Mesendoderm (in vitro differentiated cells): ENCODE results near the gene BCDIN3D.

ENCODE experiments used
- DNase-seq: peaks from one replicate; pipeline ENCODE4 v3.0.0; 2013
- H2AK5ac ChIP-seq: 2 replicates; pipeline ENCODE4 v1.6.1; 2013; ENCODE audit warnings: low read length, inconsistent platforms
- H2BK120ac ChIP-seq: 2 replicates; pipeline ENCODE4 v1.6.1; 2013; ENCODE audit warnings: low read depth, mild to moderate bottlenecking, low read length, moderate library complexity, mixed read lengths
- H2BK15ac ChIP-seq: replicated peaks from 2 replicates; pipeline ENCODE4 v1.6.1; 2013; ENCODE audit warnings: low read depth, mild to moderate bottlenecking, moderate library complexity
- H2BK5ac ChIP-seq: 2 replicates; pipeline ENCODE4 v1.6.1; 2013; ENCODE audit warnings: low read length, inconsistent platforms
- H3K18ac ChIP-seq: 2 replicates; pipeline ENCODE4 v1.6.1; 2013; ENCODE audit warnings: mild to moderate bottlenecking, low read length, mixed read lengths
- H3K23ac ChIP-seq: one replicate; pipeline ENCODE4 v1.6.1; 2013; ENCODE audit warnings: low read length
- H3K27ac ChIP-seq: 2 replicates; pipeline ENCODE4 v1.5.1; 2013; ENCODE audit warnings: low read depth, mild to moderate bottlenecking, inconsistent platforms, low read length, moderate library complexity
- H3K27me3 ChIP-seq: 2 replicates; pipeline ENCODE4 v1.6.1; 2013; ENCODE audit warnings: low read length, control low read depth, mild to moderate bottlenecking, inconsistent platforms; ENCODE audit not compliant: insufficient read depth, poor library complexity
- H3K36me3 ChIP-seq: 2 replicates; pipeline ENCODE4 v1.6.1; 2013; ENCODE audit warnings: low read length, inconsistent platforms; ENCODE audit not compliant: control insufficient read depth, insufficient read depth
- H3K4ac ChIP-seq: one replicate; pipeline ENCODE4 v1.6.1; 2013; ENCODE audit warnings: low read depth, mild to moderate bottlenecking, low read length, moderate library complexity
- H3K4me1 ChIP-seq: 2 replicates; pipeline ENCODE4 v1.6.1; 2013; ENCODE audit warnings: low read depth, low read length, inconsistent platforms; ENCODE audit not compliant: control insufficient read depth
- H3K4me2 ChIP-seq: 2 replicates; pipeline ENCODE4 v1.6.1; 2013; ENCODE audit warnings: low read length
- H3K4me3 ChIP-seq: 2 replicates; pipeline ENCODE4 v1.5.1; 2013; ENCODE audit warnings: mild to moderate bottlenecking, low read length
- H3K56ac ChIP-seq: one replicate; pipeline ENCODE4 v1.6.1; 2013; ENCODE audit warnings: low read length
- H3K79me1 ChIP-seq: 2 replicates; pipeline ENCODE4 v1.6.1; 2013; ENCODE audit warnings: low read length, inconsistent platforms
- H3K79me2 ChIP-seq: 2 replicates; pipeline ENCODE4 v1.6.1; 2013; ENCODE audit warnings: mild to moderate bottlenecking, low read length; ENCODE audit not compliant: control insufficient read depth, insufficient read depth
- H3K9ac ChIP-seq: 2 replicates; pipeline ENCODE4 v1.6.1; 2013; ENCODE audit warnings: low read length, inconsistent platforms
- H4K5ac ChIP-seq: one replicate; pipeline ENCODE4 v1.6.1; 2013; ENCODE audit warnings: low read length
- H4K8ac ChIP-seq: one replicate; pipeline ENCODE4 v1.6.1; 2013; ENCODE audit warnings: low read depth, mild to moderate bottlenecking, control low read depth, low read length, moderate library complexity
- WGBS: extraction: QIAGEN DNeasy Blood & Tissue Kit; methylation state at CpG from one replicate; pipeline ENCODE4 v1.1.7; 2013; ENCODE audit warnings: low lambda C conversion rate, missing lambda C conversion rate; ENCODE audit not compliant: insufficient coverage; ENCODE audit errors: extremely low coverage; 5-methylcytosine and 5-hydroxymethylcytosine counted together

The BCDIN3D gene

GRCh38 chr12:49805409-49805808, 37.5 kb downstream of the BCDIN3D start:
- peaks cover 6% of the 10 kb centered on the region for H3K79me1 ChIP-seq
- no peak overlapping the region for H2BK120ac ChIP-seq
- H2AK5ac ChIP-seq, result no peak overlapping the region
- H3K18ac ChIP-seq, result no peak overlapping the region
- H3K27me3 ChIP-seq, result no peaks in the 10 kb centered on the region
- no peak overlapping the region for H2BK15ac ChIP-seq
- no peak overlapping the region for H4K8ac ChIP-seq
- H4K5ac ChIP-seq, result no peak overlapping the region
- no peak overlapping the region for H3K23ac ChIP-seq
- no peak overlapping the region for H3K4me3 ChIP-seq
- H3K56ac ChIP-seq, result no peak overlapping the region
- no peak for DNase-seq
- peaks cover 1% of the 10 kb centered on the region for H3K79me2 ChIP-seq
- no peak overlapping the region for H3K4ac ChIP-seq
- H3K36me3 ChIP-seq, result no peaks in the 10 kb centered on the region
- no CpG with 5 or more reads among the region's 5 CpGs for WGBS
- H3K4me2 ChIP-seq, result no peak overlapping the region
- peaks cover 10% of the 10 kb centered on the region for H3K4me1 ChIP-seq
- H2BK5ac ChIP-seq, result no peak overlapping the region
- H3K9ac ChIP-seq, result no peak overlapping the region
- H3K27ac ChIP-seq, result no peak overlapping the region

- no peak overlapping the region for H2BK120ac ChIP-seq
- no peak overlapping the region for H4K5ac ChIP-seq
- WGBS, result no CpG with 5 or more reads among the region's 10 CpGs
- H3K23ac ChIP-seq, result no peak overlapping the region
- H3K4me2 ChIP-seq, result no peak overlapping the region
- no peak overlapping the region for H3K4ac ChIP-seq
- H3K27me3 ChIP-seq, result no peaks in the 10 kb centered on the region
- no peak overlapping the region for H2BK15ac ChIP-seq
- peaks cover 5% of the 10 kb centered on the region for H3K79me1 ChIP-seq
- no peak overlapping the region for H2BK5ac ChIP-seq
- no peak for DNase-seq
- no peak overlapping the region for H3K56ac ChIP-seq
- H3K9ac ChIP-seq, result no peak overlapping the region
- no peak overlapping the region for H3K4me3 ChIP-seq
- no peak overlapping the region for H2AK5ac ChIP-seq
- H3K27ac ChIP-seq, result no peak overlapping the region
- peaks cover 1% of the 10 kb centered on the region for H3K79me2 ChIP-seq
- peaks cover 7% of the 10 kb centered on the region for H3K4me1 ChIP-seq
- H3K36me3 ChIP-seq, result no peaks in the 10 kb centered on the region
- H4K8ac ChIP-seq, result no peak overlapping the region
- no peak overlapping the region for H3K18ac ChIP-seq
Observed at GRCh38 chr12:49804821-49805220, 38.1 kb downstream of the BCDIN3D start.

GRCh38 chr12:49803693-49804450, 39.0 kb downstream of the BCDIN3D start:
- H3K9ac ChIP-seq, result no peak overlapping the region
- no CpG with 5 or more reads among the region's 12 CpGs for WGBS
- no peak overlapping the region for H3K23ac ChIP-seq
- no peaks in the 10 kb centered on the region for H3K4me1 ChIP-seq
- H3K4me2 ChIP-seq, result no peak overlapping the region
- H3K4me3 ChIP-seq, result no peak overlapping the region
- H3K27me3 ChIP-seq, result no peaks in the 10 kb centered on the region
- no peak overlapping the region for H2BK15ac ChIP-seq
- H3K36me3 ChIP-seq, result no peaks in the 10 kb centered on the region
- peaks cover 1% of the 10 kb centered on the region for H3K79me2 ChIP-seq
- H3K56ac ChIP-seq, result no peak overlapping the region
- no peak overlapping the region for H4K5ac ChIP-seq
- peaks cover 1% of the 10 kb centered on the region for H3K79me1 ChIP-seq
- no peak overlapping the region for H4K8ac ChIP-seq
- no peak for DNase-seq
- no peak overlapping the region for H2AK5ac ChIP-seq
- no peak overlapping the region for H2BK5ac ChIP-seq
- H3K27ac ChIP-seq, result no peak overlapping the region
- no peak overlapping the region for H3K18ac ChIP-seq
- no peak overlapping the region for H3K4ac ChIP-seq
- H2BK120ac ChIP-seq, result no peak overlapping the region

GRCh38 chr12:49801141-49802063, 41.5 kb downstream of the BCDIN3D start:
- no peak for DNase-seq
- H3K4ac ChIP-seq, result no peak overlapping the region
- no peak overlapping the region for H3K9ac ChIP-seq
- no peaks in the 10 kb centered on the region for H3K79me1 ChIP-seq
- no peak overlapping the region for H4K8ac ChIP-seq
- H3K4me3 ChIP-seq, result no peak overlapping the region
- WGBS, result no CpG with 5 or more reads among the region's 17 CpGs
- no peak overlapping the region for H3K18ac ChIP-seq
- H3K79me2 ChIP-seq, result no peaks in the 10 kb centered on the region
- no peak overlapping the region for H3K56ac ChIP-seq
- no peaks in the 10 kb centered on the region for H3K36me3 ChIP-seq
- no peak overlapping the region for H2BK5ac ChIP-seq
- H2BK15ac ChIP-seq, result no peak overlapping the region
- no peaks in the 10 kb centered on the region for H3K27me3 ChIP-seq
- H3K4me1 ChIP-seq, result no peaks in the 10 kb centered on the region
- H3K23ac ChIP-seq, result no peak overlapping the region
- no peak overlapping the region for H2BK120ac ChIP-seq
- H4K5ac ChIP-seq, result no peak overlapping the region
- no peak overlapping the region for H3K4me2 ChIP-seq
- no peak overlapping the region for H2AK5ac ChIP-seq
- H3K27ac ChIP-seq, result no peak overlapping the region

GRCh38 chr12:49800421-49801140, 42.3 kb downstream of the BCDIN3D start:
- H3K79me2 ChIP-seq, result no peaks in the 10 kb centered on the region
- no peaks in the 10 kb centered on the region for H3K27me3 ChIP-seq
- no peak overlapping the region for H3K4me3 ChIP-seq
- no peak overlapping the region for H3K27ac ChIP-seq
- H4K8ac ChIP-seq, result no peak overlapping the region
- H3K9ac ChIP-seq, result no peak overlapping the region
- H3K4me1 ChIP-seq, result no peaks in the 10 kb centered on the region
- H3K18ac ChIP-seq, result no peak overlapping the region
- H3K79me1 ChIP-seq, result no peaks in the 10 kb centered on the region
- no peak overlapping the region for H3K4ac ChIP-seq
- no peak overlapping the region for H3K4me2 ChIP-seq
- DNase-seq, result no peak
- no peak overlapping the region for H2BK15ac ChIP-seq
- no peak overlapping the region for H2BK5ac ChIP-seq
- no peak overlapping the region for H2BK120ac ChIP-seq
- H3K56ac ChIP-seq, result no peak overlapping the region
- WGBS, result no CpG with 5 or more reads among the region's 11 CpGs
- H3K23ac ChIP-seq, result no peak overlapping the region
- H2AK5ac ChIP-seq, result no peak overlapping the region
- no peak overlapping the region for H4K5ac ChIP-seq
- no peaks in the 10 kb centered on the region for H3K36me3 ChIP-seq
